PFSK-1 (cell line): Measurements from ENCODE around the gene SEC14L5. TPM values are rescaled to one million over a fixed set of nuclear protein-coding genes. Genes with fewer than 3 reads are reported as not detected.

Experiments used
- FOXP2 ChIP-seq: optimal IDR thresholded peaks from 2 replicates; pipeline ENCODE3; 2011; ENCODE audit warnings: borderline replicate concordance, control low read depth, inconsistent platforms; ENCODE audit not compliant: insufficient read depth; ENCODE audit errors: extremely low read length, extremely low read depth
- POLR2AphosphoS5 ChIP-seq: IDR thresholded peaks from 2 replicates; pipeline ENCODE4 v1.6.1; 2012; ENCODE audit warnings: low read depth, mild to moderate bottlenecking, control low read depth, low read length, moderate library complexity
- SIN3A ChIP-seq: IDR thresholded peaks from 2 replicates; pipeline ENCODE4 v1.6.1; 2012; ENCODE audit warnings: mild to moderate bottlenecking, low read length, moderate library complexity, borderline replicate concordance; ENCODE audit not compliant: insufficient read depth
- TAF1 ChIP-seq: IDR thresholded peaks from 2 replicates; pipeline ENCODE4 v1.6.1; 2012; ENCODE audit warnings: low read length, control low read depth, borderline replicate concordance; ENCODE audit not compliant: insufficient read depth
- polyA plus RNA-seq: library from polyadenylated mRNA; unstranded; fragments of >200 nt; gene quantifications from one replicate; pipeline ENCODE4 v1.2.1, GENCODE V29; 2012; ENCODE audit warnings: low read depth, missing spikeins; ENCODE audit not compliant: insufficient read length
- TF ChIP-seq, protein P1 (sequence below), 2 experiments: IDR thresholded peaks; 2 replicates each; pipeline versions ENCODE4 v1.6.1 to v1.8.0; 2011 to 2012; ENCODE audit warnings: low read depth in 2 of 2, low read length in 2 of 2, control low read depth in 1 of 2, inconsistent platforms in 1 of 2, mild to moderate bottlenecking in 1 of 2, moderate library complexity in 1 of 2; ENCODE audit not compliant: insufficient read depth in 1 of 2

The SEC14L5 gene
- polyA plus RNA-seq, result not detected

GRCh38 chr16:4957720-4958509, at the start of gene SEC14L5:
Gene SEC14L5 (plus strand): TSS chr16:4958330. CDS start chr16:4959324, 994 bp downstream.
- TF ChIP-seq FOXP2 (peak; percentile 5), TAF1 (no peak)
- TF ChIP-seq, protein P1, sequence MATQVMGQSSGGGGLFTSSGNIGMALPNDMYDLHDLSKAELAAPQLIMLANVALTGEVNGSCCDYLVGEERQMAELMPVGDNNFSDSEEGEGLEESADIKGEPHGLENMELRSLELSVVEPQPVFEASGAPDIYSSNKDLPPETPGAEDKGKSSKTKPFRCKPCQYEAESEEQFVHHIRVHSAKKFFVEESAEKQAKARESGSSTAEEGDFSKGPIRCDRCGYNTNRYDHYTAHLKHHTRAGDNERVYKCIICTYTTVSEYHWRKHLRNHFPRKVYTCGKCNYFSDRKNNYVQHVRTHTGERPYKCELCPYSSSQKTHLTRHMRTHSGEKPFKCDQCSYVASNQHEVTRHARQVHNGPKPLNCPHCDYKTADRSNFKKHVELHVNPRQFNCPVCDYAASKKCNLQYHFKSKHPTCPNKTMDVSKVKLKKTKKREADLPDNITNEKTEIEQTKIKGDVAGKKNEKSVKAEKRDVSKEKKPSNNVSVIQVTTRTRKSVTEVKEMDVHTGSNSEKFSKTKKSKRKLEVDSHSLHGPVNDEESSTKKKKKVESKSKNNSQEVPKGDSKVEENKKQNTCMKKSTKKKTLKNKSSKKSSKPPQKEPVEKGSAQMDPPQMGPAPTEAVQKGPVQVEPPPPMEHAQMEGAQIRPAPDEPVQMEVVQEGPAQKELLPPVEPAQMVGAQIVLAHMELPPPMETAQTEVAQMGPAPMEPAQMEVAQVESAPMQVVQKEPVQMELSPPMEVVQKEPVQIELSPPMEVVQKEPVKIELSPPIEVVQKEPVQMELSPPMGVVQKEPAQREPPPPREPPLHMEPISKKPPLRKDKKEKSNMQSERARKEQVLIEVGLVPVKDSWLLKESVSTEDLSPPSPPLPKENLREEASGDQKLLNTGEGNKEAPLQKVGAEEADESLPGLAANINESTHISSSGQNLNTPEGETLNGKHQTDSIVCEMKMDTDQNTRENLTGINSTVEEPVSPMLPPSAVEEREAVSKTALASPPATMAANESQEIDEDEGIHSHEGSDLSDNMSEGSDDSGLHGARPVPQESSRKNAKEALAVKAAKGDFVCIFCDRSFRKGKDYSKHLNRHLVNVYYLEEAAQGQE (IDR thresholded peaks at IDR 0.05; ENCODE audit: insufficient read depth in 1 of 2, low read depth in 2 of 2, low read length in 2 of 2), result peak; percentile 89 to 94

DNA sequence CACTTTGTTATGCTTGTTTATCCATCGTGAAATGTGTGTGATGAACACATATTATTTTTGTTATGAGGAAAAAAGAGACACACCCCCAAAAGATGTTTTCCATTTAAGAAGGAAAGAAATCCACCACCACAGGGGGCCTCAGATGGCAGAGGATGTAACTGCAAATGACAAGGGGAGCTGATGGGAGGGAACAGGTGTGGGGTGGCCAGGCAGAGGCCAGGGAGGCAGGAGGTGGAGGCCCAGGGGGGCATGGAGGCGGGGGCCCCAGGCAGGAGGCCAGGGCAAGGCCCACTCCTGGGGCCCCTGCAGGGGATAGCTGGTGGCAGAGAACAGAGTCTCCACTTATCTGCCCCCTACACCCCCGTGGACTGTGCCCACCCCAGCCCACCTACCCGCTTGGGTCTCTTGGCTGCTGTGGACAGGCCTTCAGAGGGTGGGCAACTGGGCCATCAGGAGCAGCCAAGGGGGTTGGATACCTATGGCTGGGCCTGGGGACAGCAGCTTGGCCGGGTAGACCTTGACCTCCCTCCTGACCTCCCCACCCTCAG, 49.2 kb upstream of the SEC14L5 start:
- no peak for TF ChIP-seq SIN3A
- no peak for TF ChIP-seq TAF1
- TF ChIP-seq, protein P1 (IDR thresholded peaks at IDR 0.05; ENCODE audit: insufficient read depth in 1 of 2, low read depth in 2 of 2, low read length in 2 of 2), result no peak
- no peak for TF ChIP-seq POLR2AphosphoS5
- TF ChIP-seq FOXP2, result no peak

GRCh38 chr16:4909825-4910224, 48.3 kb upstream of the SEC14L5 start:
- TF ChIP-seq, protein P1 (IDR thresholded peaks at IDR 0.05; ENCODE audit: insufficient read depth in 1 of 2, low read depth in 2 of 2, low read length in 2 of 2), result no peak
- TF ChIP-seq FOXP2 (no peak), TAF1 (no peak), SIN3A (no peak), POLR2AphosphoS5 (no peak)

GRCh38 chr16:4910828-4911227, 47.3 kb upstream of the SEC14L5 start:
- TF ChIP-seq TAF1, result no peak
- no peak for TF ChIP-seq POLR2AphosphoS5
- TF ChIP-seq, protein P1 (IDR thresholded peaks at IDR 0.05; ENCODE audit: insufficient read depth in 1 of 2, low read depth in 2 of 2, low read length in 2 of 2), result no peak
